GM21529 (cell line): ENCODE measurements around the gene ADCYAP1R1.

ENCODE experiments used
- ATAC-seq: cut with Tn5 transposase; IDR thresholded peaks from one replicate; pipeline ENCODE4 v1.9.1; 2021; ENCODE audit not compliant: unreplicated experiment

Gene ADCYAP1R1

GRCh38 chr7:31082447-31082846 is 30.3 kb downstream of the ADCYAP1R1 start:
- ATAC-seq, result no peak

- no peak for ATAC-seq
Observed at GRCh38 chr7:31083210-31083786, 31.2 kb downstream of the ADCYAP1R1 start.

DNA sequence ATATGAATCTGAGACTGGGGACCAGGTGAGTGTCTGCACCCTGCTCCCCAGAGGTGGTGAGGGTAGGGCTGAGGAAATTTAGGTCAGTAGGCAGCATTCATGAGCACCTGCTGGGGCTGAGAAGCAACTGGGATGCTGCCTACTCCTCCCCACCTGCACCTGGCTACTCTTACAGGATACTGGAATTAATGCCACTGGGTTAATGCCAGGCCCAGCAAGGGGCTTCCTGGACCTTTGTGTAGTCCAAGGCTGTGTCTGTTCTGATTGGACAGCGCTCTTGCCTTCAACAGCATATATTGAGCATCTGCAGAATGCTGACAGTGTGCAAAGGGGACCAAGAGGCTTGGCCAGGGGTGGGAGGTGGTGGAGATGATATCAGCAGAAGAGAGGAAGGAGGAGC is 32.1 kb downstream of the ADCYAP1R1 start:
- ATAC-seq, result no peak

DNA sequence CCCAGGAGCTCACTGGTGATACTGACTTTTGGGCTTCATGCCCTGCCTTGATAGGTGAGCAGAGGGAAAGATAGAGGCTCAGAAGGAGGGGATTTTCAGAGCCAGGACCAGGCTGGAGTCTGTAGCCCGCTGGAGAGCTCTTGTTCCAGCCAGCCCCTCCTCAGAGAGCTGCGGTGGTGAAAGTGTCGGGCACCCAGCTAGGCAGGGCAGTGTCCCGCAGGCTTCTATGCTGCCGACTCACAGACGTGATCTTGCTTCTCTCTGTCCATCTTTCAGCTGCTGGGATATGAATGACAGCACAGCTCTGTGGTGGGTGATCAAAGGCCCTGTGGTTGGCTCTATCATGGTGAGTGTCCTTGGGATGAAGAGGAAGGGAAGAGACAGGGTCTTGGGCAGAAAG is 35.2 kb downstream of the ADCYAP1R1 start:
- no peak for ATAC-seq

- ATAC-seq, result no peak
Observed at GRCh38 chr7:31091924-31092434, 39.9 kb downstream of the ADCYAP1R1 start.

DNA sequence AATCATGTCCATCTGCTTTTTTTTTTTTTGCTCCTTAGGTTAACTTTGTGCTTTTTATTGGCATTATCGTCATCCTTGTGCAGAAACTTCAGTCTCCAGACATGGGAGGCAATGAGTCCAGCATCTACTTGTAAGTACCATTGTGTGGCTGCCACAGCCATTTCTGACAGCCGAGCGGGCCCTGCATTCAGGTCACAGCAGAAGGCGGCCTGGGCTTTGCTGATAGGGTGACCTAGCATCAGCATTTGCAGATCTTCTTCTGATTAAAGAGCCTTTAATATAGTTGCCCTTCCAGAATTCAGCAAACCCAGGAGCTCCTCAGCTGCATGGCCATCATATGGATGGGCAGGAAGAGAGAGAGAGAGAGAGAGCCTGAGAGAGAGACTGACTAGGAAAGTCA is 40.5 kb downstream of the ADCYAP1R1 start:
- ATAC-seq, result no peak

DNA sequence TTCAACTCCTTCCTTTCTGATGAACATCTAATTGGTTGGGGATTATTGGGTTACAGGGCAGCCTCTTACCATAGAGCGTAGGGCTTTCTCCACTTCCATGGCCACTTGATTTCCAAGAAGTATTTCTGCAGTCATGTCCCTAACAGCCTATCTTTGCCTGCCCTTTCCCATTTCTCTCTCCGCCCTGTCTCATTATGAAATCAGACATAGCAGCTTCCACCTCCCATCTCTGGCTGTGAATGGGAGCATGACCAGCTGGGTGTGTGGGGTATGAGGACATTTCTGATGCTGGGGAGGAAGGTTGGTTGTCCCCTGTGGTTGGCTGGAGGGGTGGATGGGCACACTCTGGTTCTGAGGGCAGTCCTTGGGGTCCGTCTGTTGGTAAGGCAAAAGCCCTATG is 41.2 kb downstream of the ADCYAP1R1 start:
- ATAC-seq, result no peak

- no peak for ATAC-seq
Observed at GRCh38 chr7:31094271-31094670, 42.2 kb downstream of the ADCYAP1R1 start.

DNA sequence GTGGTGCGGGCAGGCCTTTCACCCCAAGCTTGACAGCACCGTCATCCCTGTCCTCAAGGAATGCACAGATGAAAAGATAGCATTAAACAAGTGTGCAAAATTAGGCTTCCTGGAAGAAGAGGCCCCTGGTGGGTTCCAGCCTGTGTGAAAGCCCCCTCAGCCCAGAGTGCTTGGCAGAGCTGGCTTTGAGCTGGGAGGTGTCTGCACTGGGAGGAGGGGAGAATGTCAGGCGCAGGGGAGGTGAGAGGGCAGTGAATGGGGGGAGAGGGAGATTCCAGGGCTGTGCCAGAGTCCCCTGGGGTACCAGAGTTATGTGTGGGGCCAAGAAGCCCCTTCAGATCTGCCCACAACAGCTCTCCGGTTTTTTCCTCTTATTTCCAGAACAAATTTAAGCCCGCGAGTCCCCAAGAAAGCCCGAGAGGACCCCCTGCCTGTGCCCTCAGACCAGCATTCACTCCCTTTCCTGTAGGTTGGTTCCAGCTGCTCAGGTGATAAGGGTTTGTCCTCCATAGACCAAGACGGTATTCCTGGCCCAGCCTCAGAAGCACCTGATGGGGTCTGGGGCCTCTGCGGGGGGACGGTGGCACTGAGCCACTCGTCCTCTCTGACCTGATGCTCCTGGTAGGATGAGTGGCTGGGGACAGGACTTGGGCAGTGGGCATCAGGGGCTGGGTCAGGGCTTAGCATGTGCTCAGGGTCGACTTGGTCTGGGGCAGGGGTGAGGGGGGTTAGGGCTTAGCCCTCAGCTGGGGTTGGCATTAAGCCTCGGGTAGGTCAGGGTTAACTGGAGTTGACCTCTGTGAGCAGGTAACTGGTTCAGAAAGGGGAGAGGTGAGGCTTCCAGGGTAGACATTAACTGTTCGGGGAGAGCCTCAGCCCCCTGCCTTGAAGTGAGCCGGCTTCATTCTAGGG is 43.4 kb downstream of the ADCYAP1R1 start:
- no peak for ATAC-seq

- ATAC-seq, result no peak
Observed at GRCh38 chr7:31096198-31096876, 44.2 kb downstream of the ADCYAP1R1 start.

DNA sequence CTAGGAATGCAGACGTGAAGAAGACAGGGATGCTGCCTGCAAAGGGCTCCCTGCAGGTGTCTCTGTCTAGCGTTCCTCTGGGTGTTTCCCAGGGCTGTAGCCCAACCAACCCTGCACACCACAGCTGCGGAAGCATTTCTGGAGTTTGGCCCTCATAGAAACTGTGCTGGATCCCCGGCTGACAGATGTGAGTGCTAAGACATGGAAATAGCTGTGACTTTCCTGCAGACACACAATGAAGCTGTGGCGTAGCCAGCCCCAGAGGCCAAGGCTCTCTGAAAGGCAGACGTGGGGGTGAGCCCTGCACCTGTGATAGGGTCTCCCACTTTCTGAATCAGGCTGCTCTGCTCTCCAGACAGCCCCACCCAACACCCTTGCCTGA is 44.8 kb downstream of the ADCYAP1R1 start:
- ATAC-seq, result no peak

DNA sequence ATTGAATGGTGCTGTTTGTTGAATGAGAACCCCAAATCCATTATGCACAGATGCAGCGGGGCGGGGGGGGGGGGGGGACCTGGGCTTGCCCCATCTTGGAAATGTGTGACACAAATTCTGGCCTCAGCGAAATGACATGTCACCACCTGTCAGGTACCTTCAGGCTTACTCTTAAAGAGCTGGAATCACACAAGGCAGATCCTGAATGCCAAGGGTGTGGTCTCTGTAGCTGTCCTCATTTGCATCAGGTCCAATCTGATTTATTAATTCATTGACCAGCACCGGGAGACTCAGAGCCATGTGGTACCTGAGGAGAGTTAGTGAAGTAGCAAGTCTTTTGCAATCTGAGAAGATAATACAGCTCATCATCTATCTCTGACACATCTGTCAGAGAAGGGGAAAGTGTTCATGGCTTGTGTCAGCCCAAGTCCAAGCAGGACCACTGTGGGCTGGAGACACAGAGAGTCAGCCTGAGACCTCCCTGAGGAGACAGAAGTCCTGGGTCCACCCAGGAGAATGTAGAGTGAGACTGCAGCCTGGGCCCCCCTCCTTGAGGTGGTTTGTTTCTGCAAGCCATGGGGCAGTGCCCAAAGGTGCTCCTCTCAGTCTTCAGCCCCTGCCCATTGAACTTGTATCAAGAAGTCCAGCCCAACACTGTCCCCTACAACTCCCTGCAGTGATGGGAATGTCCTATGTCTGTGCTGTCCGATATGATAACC is 46.7 kb downstream of the ADCYAP1R1 start:
- ATAC-seq, result no peak

DNA sequence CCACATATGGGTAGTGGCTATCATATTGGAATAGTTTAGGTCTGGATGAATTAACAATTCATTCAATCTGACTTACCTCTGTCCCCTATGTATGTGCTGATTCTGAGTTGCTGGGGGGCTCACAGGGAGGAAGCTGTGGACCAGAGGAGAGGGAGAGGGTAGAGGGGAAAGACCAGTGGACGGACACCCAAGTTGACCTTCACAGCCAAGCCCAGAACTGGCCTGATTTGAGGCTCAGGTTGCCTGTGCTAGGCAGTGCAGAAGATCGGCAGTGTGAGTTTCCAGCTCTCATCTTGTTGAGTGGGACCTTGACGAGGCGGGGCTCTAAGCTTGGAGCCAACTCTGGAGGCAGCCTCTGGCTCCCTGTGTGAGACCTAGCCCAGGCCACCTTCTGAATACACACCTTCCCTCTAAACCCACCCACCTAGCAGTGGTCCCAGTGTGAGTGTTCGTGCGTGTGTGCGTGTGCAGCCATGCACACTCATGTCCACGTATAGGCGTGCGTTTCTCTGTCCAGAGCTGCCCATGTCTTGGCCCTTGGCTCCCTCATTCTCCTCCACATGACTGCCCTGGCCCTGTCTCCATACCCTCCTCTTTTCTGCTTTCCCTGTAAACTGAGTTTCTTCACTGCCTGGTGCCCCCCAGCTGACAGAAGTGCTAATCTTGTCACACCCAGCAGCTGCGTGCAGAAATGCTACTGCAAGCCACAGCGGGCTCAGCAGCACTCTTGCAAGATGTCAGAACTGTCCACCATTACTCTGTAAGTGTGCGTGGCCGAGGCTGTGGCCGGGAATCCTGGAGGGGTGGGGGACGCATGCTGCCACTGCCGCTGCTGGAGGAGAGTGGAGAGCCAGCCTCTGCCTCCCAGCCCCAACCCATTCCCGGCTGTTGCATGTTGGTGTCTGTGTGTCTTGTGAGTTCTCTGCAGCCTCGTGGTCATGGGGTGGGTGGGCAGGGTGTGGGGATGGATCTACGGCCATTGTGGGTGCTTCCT is 47.6 kb downstream of the ADCYAP1R1 start:
- ATAC-seq, result no peak

DNA sequence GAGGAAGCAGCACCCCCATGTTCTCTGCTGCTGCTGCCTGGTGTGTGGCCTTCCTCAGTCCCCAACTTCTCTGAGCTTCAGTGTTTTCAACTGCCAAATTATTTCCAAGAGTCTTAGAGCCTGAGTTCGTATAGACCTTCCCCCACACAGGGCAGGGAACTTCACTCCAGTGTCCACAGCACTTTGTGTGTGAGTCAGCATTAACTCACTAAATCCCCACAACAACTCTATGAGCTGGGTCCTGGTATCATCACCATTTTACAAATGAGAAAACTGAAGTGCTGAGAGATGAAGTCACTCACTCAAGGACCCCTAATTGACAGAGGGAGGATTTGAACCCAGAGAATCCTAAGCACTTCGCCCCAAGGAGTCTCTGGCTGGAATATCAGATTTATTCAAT is 48.3 kb downstream of the ADCYAP1R1 start:
- ATAC-seq, result no peak

- ATAC-seq, result no peak
Observed at GRCh38 chr7:31100871-31101270, 48.8 kb downstream of the ADCYAP1R1 start.

DNA sequence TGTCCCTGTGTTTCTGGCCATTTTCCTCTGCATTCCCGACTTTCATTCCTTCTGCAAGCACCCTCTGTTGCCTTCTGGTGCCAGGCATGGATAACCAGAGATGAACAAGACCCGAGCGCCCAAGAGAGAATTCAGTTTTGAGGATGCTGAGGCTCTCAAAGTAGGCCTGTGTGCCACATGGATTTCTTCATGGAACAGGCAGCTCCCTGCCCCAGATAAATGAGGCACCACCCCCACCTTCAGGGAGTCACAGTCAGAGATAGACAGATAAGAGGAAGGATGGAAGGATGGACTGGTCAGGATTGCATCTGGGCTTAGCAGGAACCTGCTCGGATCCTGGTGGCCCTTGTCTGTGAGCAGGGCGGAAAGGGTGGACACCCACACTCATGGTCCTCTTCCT is 49.4 kb downstream of the ADCYAP1R1 start:
- ATAC-seq, result no peak

GRCh38 chr7:31102151-31102972 is 50.3 kb downstream of the ADCYAP1R1 start:
- no peak for ATAC-seq

GRCh38 chr7:31102973-31103850 is 51.1 kb downstream of the ADCYAP1R1 start:
- no peak for ATAC-seq
